Endometrial microvascular endothelial cells (primary cell): ENCODE data around the gene ESPN. TPM values are rescaled to one million over a fixed set of nuclear protein-coding genes. Genes with fewer than 3 reads are reported as not detected.

ENCODE experiments used
- in situ Hi-C: cut with HindIII; loops from 2 replicates; pipeline ENCODE4 v1.10.0; 2017; ENCODE audit warnings: low sequenced_read_pairs, low pct_unique_long_range_greater_than_20kb; ENCODE audit errors: inconsistent ontology term
- total RNA-seq: library from RNA; depleted of rRNA; stranded (reverse); fragments of >200 nt; gene quantifications from one replicate; pipeline ENCODE4 v1.2.3, GENCODE V29; 2015; ENCODE audit errors: inconsistent ontology term

ESPN gene
- total RNA-seq, 1 donor from 2014 or later = 0.46 TPM

- in situ Hi-C loops = no loop called here
Observed at GRCh38 chr1:6502000-6502891, 77.7 kb downstream of the ESPN start.

DNA sequence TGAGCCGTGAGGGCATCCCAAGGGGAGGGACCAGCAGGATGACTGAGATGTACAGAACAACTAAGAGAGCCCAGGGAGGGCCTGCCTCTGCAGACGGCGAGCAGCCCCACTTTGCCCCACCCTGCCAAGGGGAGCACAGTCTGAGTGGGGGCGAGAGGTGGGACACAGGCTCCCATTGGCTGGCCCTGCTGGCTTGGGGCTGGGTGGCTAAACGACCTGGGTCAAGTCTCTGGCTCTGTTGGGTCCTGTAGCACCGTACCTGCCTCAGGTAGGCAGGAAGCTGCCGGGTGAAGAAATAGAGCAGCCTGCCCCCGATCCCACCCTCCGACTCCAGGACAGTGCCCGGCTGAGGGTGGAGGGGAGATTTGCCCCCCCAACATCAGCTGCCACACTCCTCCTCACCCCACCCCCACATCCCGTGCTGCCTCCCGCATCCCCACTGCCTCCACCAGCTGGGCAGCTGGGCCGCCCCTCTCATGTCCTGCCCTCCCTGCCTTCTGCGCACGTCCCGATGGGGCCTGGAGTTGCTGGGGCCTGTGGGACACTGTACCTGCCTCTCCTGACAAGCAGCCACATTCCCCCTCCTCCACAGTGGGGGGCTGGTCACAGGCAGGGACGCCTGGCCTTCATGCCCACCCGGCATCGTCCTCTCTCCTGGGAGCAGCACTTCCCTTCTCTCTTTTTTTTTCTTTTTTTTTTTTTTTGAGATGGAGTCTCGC is 79.5 kb downstream of the ESPN start:
- in situ Hi-C loops = no loop called here

GRCh38 chr1:6504887-6505286 is 80.3 kb downstream of the ESPN start:
- in situ Hi-C loops = no loop called here

GRCh38 chr1:6505367-6506209 is 81.0 kb downstream of the ESPN start:
- in situ Hi-C loops = no loop called here

GRCh38 chr1:6506210-6507036 is 81.8 kb downstream of the ESPN start:
- in situ Hi-C loops = no loop called here

DNA sequence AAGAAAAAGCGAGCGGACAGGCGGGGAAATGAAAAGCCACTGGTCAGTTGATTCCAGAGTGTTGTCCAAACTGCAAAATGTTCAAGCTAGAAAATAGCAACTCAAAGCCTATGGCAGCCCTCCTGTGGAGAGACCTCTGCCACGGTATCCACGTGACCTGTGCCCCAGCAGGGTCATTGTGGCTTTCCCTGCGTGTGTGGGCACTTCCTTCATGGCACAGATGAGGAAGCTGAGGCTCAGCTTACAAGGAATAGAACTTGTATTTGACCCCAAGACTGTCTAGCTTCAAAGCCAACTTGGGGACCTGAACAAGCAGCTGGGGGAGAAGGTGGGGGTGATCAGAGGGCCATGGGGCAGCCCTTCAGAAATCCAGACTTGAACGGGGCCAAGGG is 82.5 kb downstream of the ESPN start:
- in situ Hi-C loops = no loop called here

- in situ Hi-C loops = no loop called here
Observed at GRCh38 chr1:6507461-6507911, 82.9 kb downstream of the ESPN start.

DNA sequence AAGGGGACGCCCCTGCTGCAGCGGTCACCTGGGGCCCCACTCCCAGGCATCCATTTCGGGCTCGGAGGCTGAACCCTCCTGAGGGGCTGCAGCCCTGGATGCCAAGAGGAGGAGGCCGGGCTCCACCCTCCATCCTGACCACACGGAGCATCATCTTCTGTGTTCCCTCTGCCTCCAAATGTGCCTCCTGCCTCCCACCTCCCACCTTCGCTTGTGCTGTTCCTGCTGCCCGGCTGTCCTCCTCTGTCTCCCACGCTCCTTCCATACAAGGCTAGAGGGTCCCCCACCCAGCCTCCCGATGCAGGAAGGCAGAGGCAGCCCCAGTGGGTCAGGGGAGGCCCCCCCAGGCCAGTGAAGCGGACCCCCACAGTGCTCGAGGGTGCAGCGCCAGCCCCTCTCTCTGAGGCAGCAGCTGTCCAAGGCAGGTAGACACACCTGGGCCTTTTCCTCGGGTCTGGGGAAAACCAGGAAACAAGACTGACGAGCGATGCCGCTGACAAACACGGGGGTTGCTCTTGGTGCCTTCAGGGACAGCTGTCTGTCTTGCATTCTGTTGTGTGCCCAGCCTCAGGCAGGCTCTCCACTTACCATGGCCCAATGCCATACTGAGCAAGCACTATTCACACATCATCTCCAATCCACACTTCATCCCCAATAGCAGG is 83.7 kb downstream of the ESPN start:
- in situ Hi-C loops = no loop called here

DNA sequence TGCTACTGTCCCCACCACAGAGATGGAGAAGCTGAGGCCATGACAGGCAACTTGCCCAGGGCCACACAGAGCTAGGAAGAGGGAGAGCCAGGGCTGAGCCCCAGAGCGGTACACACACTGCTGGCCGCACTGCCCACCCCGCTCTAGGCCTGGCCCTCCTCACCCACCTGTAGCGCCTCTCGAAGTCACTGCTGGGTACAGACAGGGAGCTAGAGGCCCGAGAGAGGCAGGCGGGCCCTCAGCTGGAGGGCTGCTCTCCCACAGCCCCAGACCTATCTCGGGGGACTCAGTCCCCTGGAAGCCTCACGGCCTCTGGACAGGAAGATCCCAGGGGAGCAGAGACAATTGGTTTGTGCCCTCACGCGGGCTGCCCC is 84.2 kb downstream of the ESPN start:
- in situ Hi-C loops = no loop called here

- in situ Hi-C loops = no loop called here
Observed at GRCh38 chr1:6509220-6509918, 84.8 kb downstream of the ESPN start.

DNA sequence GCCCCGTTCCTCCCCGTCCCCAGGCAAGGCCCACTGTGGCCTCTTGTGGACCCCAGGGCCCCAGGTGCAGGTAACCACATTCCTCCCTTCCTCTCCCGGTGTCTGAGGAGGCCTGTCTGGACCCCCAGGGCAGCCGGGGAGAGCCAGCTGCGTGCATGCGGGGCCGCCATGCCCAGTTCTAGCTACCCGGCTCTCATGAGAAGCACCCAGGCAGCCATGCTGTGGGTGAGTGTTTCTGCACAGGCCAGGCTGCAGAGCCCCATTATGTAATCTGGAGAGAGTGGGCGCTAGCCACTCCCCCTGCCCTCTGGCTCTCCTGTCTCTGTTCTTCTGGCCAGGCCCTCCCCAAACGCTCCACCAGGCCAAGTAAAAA is 85.3 kb downstream of the ESPN start:
- in situ Hi-C loops = no loop called here

DNA sequence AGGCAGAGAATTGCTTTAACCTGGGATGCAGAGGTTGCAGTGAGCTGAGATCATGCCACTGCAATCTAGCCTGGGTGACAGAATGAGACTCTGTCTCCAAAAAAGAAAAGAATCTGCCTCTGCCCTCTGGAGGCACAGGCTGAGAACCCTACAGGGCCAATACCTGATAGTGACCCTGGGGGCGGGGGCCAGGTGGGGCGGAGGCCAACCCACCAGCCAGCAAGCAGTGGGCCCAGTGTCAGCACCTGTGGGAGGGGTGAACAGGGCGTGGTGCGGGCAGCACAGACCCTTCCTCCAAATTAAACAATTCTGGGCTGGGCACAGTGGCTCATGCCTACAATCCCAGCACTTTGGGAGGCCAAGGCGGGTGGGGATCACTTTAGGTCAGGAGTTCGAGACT is 85.9 kb downstream of the ESPN start:
- in situ Hi-C loops = no loop called here

Other genes with a start within 250 kb of the ESPN start
- not detected for gene CHD5, start 244.5 kb upstream of the ESPN start, total RNA-seq
- gene RPL22, start 225.2 kb upstream of the ESPN start, total RNA-seq = 108 TPM
- 13.6 TPM for gene RNF207, start 218.7 kb upstream of the ESPN start, total RNA-seq
- gene ICMT, start 188.8 kb upstream of the ESPN start, total RNA-seq = 140 TPM
- gene HES3, start 180.6 kb upstream of the ESPN start, total RNA-seq = not detected
- 2.2 TPM for gene GPR153, start 163.7 kb upstream of the ESPN start, total RNA-seq
- gene ACOT7, start 31.0 kb upstream of the ESPN start, total RNA-seq = 101 TPM
- gene HES2, start 4.9 kb upstream of the ESPN start, total RNA-seq = 31.5 TPM
- 5.9 TPM for gene TNFRSF25, start 41.4 kb downstream of the ESPN start, total RNA-seq
- 27.6 TPM for gene PLEKHG5, start 66.9 kb downstream of the ESPN start, total RNA-seq
- 44.9 TPM for gene NOL9, start 129.7 kb downstream of the ESPN start, total RNA-seq
- gene TAS1R1, start 130.5 kb downstream of the ESPN start, total RNA-seq = not detected
- gene ZBTB48, start 155.2 kb downstream of the ESPN start, total RNA-seq = 9.1 TPM
- 47.0 TPM for gene KLHL21, start 178.1 kb downstream of the ESPN start, total RNA-seq
- gene PHF13, start 189.0 kb downstream of the ESPN start, total RNA-seq = 6.9 TPM
- 30.4 TPM for gene THAP3, start 200.1 kb downstream of the ESPN start, total RNA-seq